SK-N-SH treated with all-trans-retinoic acid at 6 μM for 48 hours (cell line): Measurements from ENCODE around the gene RREB1.

ENCODE experiments used
- ISL1 ChIP-seq: fragments of 250-450 bp; sonication (Bioruptor Pico); IDR thresholded peaks from 2 replicates; pipeline ENCODE4 v2.1.2; 2022; ENCODE audit warnings: mild to moderate bottlenecking, moderate library complexity
- OSR1 ChIP-seq: fragments of 250-450 bp; sonication (Bioruptor Pico); IDR thresholded peaks from 2 replicates; pipeline ENCODE4 v1.8.0; 2022; ENCODE audit warnings: moderate library complexity, mild to moderate bottlenecking, inconsistent platforms
- RARB ChIP-seq: fragments of 250-450 bp; sonication (Bioruptor Pico); IDR thresholded peaks from 2 replicates; pipeline ENCODE4 v1.8.0; 2021; ENCODE audit warnings: mild to moderate bottlenecking, moderate library complexity
- TCF4 ChIP-seq: fragments of 250-450 bp; sonication (Bioruptor Pico); IDR thresholded peaks from 2 replicates; pipeline ENCODE4 v1.8.0; 2021; ENCODE audit warnings: mild to moderate bottlenecking, moderate library complexity, borderline replicate concordance
- ZC3H10 ChIP-seq: fragments of 250-450 bp; sonication (Bioruptor Pico); IDR thresholded peaks from 2 replicates; pipeline ENCODE4 v1.5.1; 2021; ENCODE audit warnings: mild to moderate bottlenecking, moderate library complexity
- ZFP3 ChIP-seq: fragments of 250-450 bp; sonication (Bioruptor Pico); IDR thresholded peaks from 2 replicates; pipeline ENCODE4 v1.5.0; 2020; ENCODE audit warnings: mild to moderate bottlenecking, moderate library complexity
- TF ChIP-seq, protein P1 (sequence below): fragments of 250-450 bp; sonication (Bioruptor Pico); IDR thresholded peaks from 2 replicates; pipeline ENCODE4 v1.5.0; 2020; ENCODE audit warnings: mild to moderate bottlenecking, moderate library complexity
- TF ChIP-seq, protein P2 (sequence below): fragments of 250-450 bp; sonication (Bioruptor Pico); IDR thresholded peaks from 2 replicates; pipeline ENCODE4 v1.8.0; 2021; ENCODE audit warnings: low read depth, mild to moderate bottlenecking, moderate library complexity, borderline replicate concordance

DNA sequence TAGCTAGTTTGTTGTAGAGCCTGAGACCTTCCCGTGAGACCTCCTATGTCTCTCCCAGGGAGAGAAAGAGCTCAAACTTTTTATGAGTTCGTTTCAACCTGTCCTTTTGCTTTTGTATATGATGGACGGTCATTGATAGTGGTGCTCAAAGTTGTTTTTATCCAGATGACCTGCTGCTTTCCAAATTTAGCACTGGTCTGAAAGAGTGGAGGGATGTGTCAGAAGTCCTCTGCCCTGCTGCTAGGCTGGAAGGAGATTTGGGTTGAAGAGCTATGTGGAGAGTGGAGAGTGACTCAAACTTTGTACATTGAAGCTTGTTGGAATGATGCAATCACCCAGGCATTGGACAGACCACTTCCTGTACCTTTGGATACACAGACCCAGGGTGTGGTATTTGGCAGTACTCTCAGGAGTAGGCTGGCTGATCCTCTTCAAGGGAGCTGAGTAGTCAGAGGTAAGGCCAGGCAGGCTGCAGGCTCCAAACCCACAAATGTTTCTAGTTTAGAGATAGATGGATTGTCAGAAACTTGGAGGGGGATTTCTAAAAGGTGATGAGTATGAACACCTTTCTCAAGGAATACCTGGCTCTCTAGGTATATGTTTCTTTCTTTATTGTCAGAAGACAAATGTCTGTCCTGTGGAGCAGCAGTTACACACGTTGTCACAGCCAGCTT is 49.4 kb upstream of the RREB1 start:
- TF ChIP-seq, protein P1, sequence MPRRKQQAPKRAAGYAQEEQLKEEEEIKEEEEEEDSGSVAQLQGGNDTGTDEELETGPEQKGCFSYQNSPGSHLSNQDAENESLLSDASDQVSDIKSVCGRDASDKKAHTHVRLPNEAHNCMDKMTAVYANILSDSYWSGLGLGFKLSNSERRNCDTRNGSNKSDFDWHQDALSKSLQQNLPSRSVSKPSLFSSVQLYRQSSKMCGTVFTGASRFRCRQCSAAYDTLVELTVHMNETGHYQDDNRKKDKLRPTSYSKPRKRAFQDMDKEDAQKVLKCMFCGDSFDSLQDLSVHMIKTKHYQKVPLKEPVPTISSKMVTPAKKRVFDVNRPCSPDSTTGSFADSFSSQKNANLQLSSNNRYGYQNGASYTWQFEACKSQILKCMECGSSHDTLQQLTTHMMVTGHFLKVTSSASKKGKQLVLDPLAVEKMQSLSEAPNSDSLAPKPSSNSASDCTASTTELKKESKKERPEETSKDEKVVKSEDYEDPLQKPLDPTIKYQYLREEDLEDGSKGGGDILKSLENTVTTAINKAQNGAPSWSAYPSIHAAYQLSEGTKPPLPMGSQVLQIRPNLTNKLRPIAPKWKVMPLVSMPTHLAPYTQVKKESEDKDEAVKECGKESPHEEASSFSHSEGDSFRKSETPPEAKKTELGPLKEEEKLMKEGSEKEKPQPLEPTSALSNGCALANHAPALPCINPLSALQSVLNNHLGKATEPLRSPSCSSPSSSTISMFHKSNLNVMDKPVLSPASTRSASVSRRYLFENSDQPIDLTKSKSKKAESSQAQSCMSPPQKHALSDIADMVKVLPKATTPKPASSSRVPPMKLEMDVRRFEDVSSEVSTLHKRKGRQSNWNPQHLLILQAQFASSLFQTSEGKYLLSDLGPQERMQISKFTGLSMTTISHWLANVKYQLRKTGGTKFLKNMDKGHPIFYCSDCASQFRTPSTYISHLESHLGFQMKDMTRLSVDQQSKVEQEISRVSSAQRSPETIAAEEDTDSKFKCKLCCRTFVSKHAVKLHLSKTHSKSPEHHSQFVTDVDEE (CRISPR knock-in tag): no peak
- TF ChIP-seq ISL1: no peak
- TF ChIP-seq ZC3H10 (CRISPR knock-in tag): no peak
- TF ChIP-seq TCF4 (CRISPR knock-in tag): no peak
- TF ChIP-seq OSR1 (CRISPR knock-in tag): no peak
- TF ChIP-seq, protein P2, sequence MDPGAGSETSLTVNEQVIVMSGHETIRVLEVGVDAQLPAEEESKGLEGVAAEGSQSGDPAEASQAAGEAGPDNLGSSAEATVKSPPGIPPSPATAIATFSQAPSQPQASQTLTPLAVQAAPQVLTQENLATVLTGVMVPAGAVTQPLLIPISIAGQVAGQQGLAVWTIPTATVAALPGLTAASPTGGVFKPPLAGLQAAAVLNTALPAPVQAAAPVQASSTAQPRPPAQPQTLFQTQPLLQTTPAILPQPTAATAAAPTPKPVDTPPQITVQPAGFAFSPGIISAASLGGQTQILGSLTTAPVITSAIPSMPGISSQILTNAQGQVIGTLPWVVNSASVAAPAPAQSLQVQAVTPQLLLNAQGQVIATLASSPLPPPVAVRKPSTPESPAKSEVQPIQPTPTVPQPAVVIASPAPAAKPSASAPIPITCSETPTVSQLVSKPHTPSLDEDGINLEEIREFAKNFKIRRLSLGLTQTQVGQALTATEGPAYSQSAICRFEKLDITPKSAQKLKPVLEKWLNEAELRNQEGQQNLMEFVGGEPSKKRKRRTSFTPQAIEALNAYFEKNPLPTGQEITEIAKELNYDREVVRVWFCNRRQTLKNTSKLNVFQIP (CRISPR knock-in tag): no peak
- TF ChIP-seq RARB (CRISPR knock-in tag): no peak
- no peak for TF ChIP-seq ZFP3
